Measurements from ENCODE around the gene DNAH2.

DNA sequence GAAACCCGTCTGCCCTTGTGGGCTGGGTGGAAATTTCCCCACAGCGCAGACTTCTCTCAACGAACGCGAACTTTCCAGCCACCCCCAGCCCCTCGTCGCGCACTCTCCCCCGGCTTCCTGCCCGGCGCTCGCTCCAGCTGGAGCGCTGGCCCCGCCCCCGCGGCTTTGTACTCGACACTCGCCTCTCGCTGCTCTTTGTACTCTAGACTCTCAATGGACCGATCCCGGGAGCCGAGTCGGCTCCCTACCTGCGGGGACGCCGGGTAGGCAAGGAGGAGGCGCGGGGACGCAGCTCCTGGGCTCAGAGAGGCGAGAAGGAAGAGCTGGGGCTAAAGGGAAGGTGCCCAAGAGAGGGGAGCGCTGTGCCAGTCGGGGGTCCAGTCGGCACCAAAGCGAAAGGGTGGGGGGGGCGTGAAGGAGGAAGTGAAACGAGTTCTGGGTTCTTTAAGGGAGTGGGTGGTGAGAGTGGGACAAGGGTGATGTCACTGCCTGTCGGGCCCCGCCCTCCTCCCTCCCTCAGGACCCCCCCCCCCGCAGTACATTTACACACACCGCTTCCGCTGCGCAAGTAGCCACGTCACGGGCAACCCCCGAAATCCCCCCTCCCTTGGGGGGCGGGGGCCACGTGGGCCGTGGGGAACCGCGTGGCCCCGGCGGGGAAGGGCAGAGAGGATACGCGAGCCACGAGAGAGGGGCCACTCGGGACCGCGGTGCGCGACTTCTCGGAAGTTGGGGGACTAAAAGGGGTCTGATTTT, 126.2 kb downstream of the DNAH2 start:
- TF ChIP-seq YY1 (IDR thresholded peaks at IDR 0.05; ENCODE audit: insufficient read depth, insufficient read length), result no peak
- no peak for TF ChIP-seq ZNF274 (IDR thresholded peaks at IDR 0.05; ENCODE audit: low read depth, low read length)
- no peak for TF ChIP-seq SUZ12 (IDR thresholded peaks at IDR 0.05; ENCODE audit: extremely low read depth, insufficient read depth, insufficient read length)

Measured in NT2/D1 (cell line).